Skeletal muscle satellite cell (primary cell): ENCODE data around the gene PDE6A.

ENCODE experiments used
- H3K27me3 ChIP-seq: 2 replicates; pipeline ENCODE4 v1.7.0; 2013; ENCODE audit warnings: low read length; ENCODE audit not compliant: control insufficient read depth, insufficient read depth
- H3K36me3 ChIP-seq: 2 replicates; pipeline ENCODE4 v1.7.0; 2013; ENCODE audit warnings: mild to moderate bottlenecking, control low read depth, low read length; ENCODE audit not compliant: insufficient read depth
- H3K4me1 ChIP-seq: 2 replicates; pipeline ENCODE4 v1.7.0; 2013; ENCODE audit warnings: low read length; ENCODE audit not compliant: control insufficient read depth, insufficient read depth
- H3K4me2 ChIP-seq: 2 replicates; pipeline ENCODE4 v1.7.0; 2013; ENCODE audit warnings: mild to moderate bottlenecking, low read length
- H3K4me3 ChIP-seq: 2 replicates; pipeline ENCODE4 v1.7.0; 2013; ENCODE audit warnings: low read length
- H3K9ac ChIP-seq: 2 replicates; pipeline ENCODE4 v1.7.0; 2013; ENCODE audit warnings: mild to moderate bottlenecking, low read depth, low read length, moderate library complexity
- H3K9me3 ChIP-seq: replicated peaks from 2 replicates; pipeline ENCODE4 v1.7.0; 2013; ENCODE audit warnings: mild to moderate bottlenecking, control low read depth, low read length

PDE6A gene

DNA sequence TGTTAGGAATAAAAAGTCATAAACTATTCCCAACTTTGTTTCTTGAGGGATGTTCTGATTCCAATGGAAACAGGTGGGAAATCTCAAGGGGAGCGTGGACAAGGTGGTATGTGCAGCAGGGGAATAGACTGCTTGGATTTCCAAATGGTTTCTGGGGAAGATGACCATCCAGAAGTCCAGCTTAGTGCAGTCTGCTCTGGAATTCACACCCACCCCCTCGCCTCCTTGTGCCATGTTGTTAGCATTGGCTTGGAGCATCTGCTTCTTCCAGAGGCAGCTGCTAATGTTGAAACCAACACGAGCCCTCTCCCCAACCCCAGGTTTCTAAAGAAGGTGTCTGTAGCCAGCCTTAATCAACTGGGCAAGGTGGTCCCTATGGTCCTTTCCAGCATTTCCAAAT is 90.9 kb downstream of the PDE6A start:
- Histone ChIP-seq H3K4me3 (no peak overlapping the region), H3K27me3 (no peaks in the 10 kb centered on the region), H3K9ac (no peak overlapping the region), H3K36me3 (no peaks in the 10 kb centered on the region), H3K4me1 (peaks cover 26% of the 10 kb centered on the region), H3K9me3 (no peaks in the 10 kb centered on the region), H3K4me2 (no peak overlapping the region)

DNA sequence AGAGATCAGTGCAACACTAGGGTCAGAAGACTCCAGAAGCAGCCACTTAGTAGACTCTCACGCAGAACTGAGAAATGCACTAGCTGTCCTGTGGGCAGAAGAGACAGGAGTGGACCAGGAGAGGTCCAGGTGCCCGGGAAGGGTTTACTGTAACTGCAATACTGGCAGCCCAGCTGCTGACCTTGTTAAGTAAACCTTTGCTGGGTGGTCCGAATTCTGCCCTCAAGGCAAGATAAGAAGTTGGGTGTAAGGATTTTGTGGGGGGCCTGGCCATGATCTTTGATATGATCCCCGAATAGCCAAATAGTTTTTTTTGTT is 91.3 kb downstream of the PDE6A start:
- Histone ChIP-seq H3K27me3 (no peaks in the 10 kb centered on the region), H3K36me3 (no peaks in the 10 kb centered on the region), H3K9me3 (no peaks in the 10 kb centered on the region), H3K9ac (no peak overlapping the region), H3K4me1 (peaks cover 25% of the 10 kb centered on the region), H3K4me2 (peak overlapping the region; percentile 30), H3K4me3 (no peak overlapping the region)

DNA sequence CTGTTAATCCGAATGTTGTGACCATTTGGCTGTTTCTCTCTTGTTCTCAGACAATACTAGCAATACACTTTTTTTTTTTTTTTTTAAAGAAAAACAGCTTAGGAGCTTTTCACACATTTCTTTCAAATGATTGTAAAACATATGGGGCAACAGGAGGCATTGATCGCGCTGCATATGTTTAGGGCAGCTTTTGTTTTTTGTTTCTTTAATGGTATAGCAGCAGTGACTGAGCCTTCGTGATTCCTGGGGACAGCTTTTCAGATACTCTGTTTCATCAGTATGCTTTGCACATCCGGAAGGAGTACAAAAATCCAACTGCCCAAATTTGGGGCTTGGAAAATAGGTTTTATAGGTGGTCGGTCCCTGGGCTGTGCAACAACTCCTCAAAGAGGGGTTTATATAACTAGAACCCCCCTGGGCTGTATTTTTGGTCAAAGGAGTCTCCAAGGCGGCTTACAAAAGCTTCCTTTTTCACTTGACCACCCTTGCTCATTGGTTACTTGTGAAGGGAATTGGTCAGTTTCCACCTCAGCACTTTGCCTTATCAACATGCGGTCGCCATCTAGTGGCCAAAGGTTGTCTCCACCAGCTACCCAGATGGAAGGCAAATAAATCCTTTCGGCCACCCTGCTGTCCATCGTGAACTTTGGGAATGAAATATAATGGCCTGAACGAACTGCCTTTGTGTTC is 91.8 kb downstream of the PDE6A start:
- Histone ChIP-seq H3K4me3 (no peak overlapping the region), H3K9ac (no peak overlapping the region), H3K27me3 (no peaks in the 10 kb centered on the region), H3K9me3 (no peaks in the 10 kb centered on the region), H3K4me1 (peaks cover 20% of the 10 kb centered on the region), H3K4me2 (peak overlapping the region; percentile 30), H3K36me3 (no peaks in the 10 kb centered on the region)

DNA sequence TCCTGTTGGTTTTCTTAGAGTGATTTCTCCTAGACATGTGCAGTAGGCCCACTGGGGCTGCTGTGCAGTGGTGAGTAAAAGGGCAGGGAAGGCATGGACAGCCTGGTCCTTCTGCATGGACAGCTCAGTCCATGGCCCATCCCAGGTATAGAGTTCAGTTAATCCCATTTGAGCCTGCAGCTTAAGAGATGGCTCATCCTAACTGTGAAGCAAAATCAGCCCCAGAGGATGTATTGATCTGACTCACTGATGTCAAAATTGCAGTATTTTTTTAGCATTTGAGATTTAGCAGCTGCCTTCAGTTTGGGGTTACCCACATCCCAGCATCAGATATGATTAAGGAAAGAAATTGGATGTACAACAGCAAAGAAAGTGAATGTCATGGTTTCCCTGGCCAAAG is 93.4 kb downstream of the PDE6A start:
- Histone ChIP-seq H3K4me3 (no peak overlapping the region), H3K27me3 (no peaks in the 10 kb centered on the region), H3K9ac (no peak overlapping the region), H3K4me2 (no peak overlapping the region), H3K4me1 (peaks cover 10% of the 10 kb centered on the region), H3K36me3 (no peaks in the 10 kb centered on the region), H3K9me3 (no peaks in the 10 kb centered on the region)

DNA sequence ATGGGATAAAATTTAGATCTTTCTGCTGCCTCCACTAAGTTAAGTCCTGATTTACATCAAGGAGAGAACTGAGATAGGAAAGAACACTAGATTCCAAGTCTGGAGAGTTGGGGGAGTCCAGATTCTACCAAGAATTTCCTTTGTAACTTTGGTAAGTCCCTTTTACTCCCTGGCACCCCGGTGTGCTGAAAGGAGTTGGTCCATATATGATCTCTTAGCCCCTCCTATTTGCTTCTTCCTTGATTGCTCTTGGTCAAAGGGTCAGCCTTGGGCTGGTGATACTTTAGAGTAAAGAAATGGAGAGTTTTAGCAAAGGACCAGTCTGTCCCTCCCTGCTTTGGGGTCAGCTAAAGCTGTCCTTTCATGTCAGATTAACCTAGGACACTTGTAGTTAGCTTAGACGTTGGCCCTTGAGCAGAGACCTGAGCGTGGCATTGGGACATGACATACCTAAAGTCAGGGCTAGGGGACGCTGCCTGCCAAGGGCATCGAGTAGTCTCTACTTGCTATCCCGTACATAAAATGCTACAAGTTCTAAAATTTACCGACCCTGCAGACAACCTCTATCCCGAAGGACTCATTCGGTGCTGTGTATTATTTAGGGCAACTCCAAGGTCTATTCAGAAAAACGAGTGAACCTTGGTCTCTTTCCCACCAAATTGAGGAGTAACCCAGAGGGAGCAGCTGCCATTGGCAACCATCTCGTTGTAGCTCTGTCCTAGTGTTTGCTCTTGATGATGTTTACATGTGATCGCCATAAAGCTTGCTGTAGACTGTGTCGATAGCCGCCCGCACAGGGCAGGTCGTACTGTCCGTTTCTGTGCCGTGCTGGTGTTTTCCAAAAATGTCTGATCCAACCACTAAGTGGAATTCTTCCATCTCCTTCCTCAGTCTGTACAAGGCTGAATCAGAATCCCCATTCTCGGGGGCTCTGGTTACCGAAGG is 94.4 kb downstream of the PDE6A start:
- Histone ChIP-seq H3K36me3 (no peaks in the 10 kb centered on the region), H3K4me1 (peaks cover 10% of the 10 kb centered on the region), H3K9ac (no peak overlapping the region), H3K27me3 (no peaks in the 10 kb centered on the region), H3K4me3 (no peak overlapping the region), H3K9me3 (no peaks in the 10 kb centered on the region), H3K4me2 (no peak overlapping the region)

DNA sequence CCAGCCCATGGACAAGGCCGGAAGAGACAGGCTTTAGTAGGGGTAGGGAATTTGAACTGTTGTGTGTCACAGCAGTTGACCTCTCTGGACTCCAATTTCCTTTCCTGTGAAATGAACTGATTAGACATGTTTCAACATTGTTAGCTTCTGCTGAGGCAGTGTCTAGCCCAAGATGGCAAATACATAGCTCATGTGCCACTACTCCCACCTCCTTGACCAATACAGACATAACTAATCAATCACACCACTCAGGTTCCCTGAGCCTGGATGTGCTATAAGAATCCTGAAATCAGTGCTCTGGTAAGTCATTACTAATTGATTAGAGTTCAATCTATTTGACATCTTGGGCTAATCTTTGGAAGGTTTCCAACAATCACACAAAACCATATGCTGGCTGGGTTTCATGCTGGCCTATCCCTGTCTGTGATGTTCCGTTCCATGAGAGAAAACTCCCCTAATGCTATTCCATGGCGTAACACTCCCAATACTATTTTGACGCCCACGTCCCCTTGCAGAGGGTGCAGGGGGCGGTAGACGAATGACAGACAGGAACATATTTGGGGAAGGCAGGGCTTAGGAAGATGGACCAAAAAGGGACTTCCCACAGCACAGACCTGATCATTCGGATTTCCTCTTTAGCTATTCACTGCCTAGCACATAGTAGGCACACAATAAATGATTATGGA is 95.2 kb downstream of the PDE6A start:
- Histone ChIP-seq H3K36me3 (no peaks in the 10 kb centered on the region), H3K4me2 (no peak overlapping the region), H3K27me3 (no peaks in the 10 kb centered on the region), H3K4me1 (peaks cover 10% of the 10 kb centered on the region), H3K4me3 (no peak overlapping the region), H3K9me3 (no peaks in the 10 kb centered on the region), H3K9ac (no peak overlapping the region)

DNA sequence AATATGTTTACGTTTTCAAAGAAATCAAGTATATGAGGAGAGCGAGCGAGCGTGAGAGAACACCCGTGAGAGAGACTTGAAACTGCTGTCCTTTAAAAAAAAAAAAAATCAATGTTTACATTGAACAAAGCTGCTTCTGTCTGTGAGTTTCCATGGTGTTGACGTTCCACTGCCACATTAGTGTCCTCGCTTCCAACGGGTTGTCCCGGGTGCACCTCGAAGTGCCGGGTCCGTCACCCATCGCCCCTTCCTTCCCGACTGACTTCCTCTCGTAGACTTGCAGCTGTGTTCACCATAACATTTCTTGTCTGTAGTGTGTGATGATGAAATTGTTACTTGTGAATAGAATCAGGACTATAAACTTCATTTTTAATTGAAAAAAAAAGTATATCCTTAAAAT is 97.0 kb downstream of the PDE6A start:
- no peak overlapping the region for H3K4me2 ChIP-seq
- no peaks in the 10 kb centered on the region for H3K36me3 ChIP-seq
- H3K9me3 ChIP-seq = no peaks in the 10 kb centered on the region
- no peak overlapping the region for H3K9ac ChIP-seq
- H3K4me3 ChIP-seq = no peak overlapping the region
- peaks cover 6% of the 10 kb centered on the region for H3K4me1 ChIP-seq
- H3K27me3 ChIP-seq = no peaks in the 10 kb centered on the region

DNA sequence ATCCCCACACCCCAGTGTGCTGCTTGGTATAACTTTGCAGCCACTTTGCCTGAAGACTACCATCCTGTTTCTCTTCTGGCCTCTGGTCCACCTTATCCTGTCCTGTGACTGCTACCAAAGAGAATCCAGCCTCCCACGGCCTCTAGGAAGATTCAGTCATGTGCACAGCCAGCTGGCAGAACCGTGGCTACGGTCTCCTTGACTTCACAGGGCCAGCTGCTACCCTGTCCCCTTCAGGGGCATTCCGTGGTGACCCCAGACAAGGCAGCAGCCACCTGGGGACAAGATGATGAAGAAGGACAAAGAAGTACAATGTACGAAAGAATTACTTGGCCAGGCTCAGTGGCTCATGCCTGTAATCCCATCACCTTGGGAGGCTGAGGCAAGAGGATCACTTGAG is 98.6 kb downstream of the PDE6A start:
- H3K4me1 ChIP-seq = peaks cover under 1% of the 10 kb centered on the region

DNA sequence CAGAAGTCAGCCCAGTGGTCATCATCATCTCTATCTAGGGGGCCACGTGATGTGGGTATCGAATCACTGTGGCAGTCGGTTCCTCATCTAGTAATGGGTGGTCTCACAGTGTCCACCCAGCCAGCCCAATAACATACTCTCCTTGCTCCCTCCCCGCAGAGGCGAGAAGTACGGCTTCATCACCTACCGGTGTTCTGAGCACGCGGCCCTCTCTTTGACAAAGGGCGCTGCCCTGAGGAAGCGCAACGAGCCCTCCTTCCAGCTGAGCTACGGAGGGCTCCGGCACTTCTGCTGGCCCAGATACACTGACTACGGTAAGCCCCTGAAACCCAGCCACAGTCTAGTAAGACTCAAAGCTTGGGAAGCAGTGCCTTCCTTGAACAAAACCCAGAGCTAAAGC is 99.0 kb downstream of the PDE6A start:
- no peaks in the 10 kb centered on the region for H3K4me1 ChIP-seq
- no peak overlapping the region for H3K4me3 ChIP-seq
- no peak overlapping the region for H3K4me2 ChIP-seq
- H3K36me3 ChIP-seq = no peaks in the 10 kb centered on the region
- H3K9me3 ChIP-seq = no peaks in the 10 kb centered on the region
- H3K27me3 ChIP-seq = no peaks in the 10 kb centered on the region
- H3K9ac ChIP-seq = no peak overlapping the region

More for the DNA sequence above, 98.6 kb downstream of the PDE6A start:
- H3K9me3 ChIP-seq = no peaks in the 10 kb centered on the region
- H3K9ac ChIP-seq = no peak overlapping the region
- no peaks in the 10 kb centered on the region for H3K36me3 ChIP-seq
- H3K4me2 ChIP-seq = no peak overlapping the region
- H3K27me3 ChIP-seq = no peaks in the 10 kb centered on the region
- H3K4me3 ChIP-seq = no peak overlapping the region

DNA sequence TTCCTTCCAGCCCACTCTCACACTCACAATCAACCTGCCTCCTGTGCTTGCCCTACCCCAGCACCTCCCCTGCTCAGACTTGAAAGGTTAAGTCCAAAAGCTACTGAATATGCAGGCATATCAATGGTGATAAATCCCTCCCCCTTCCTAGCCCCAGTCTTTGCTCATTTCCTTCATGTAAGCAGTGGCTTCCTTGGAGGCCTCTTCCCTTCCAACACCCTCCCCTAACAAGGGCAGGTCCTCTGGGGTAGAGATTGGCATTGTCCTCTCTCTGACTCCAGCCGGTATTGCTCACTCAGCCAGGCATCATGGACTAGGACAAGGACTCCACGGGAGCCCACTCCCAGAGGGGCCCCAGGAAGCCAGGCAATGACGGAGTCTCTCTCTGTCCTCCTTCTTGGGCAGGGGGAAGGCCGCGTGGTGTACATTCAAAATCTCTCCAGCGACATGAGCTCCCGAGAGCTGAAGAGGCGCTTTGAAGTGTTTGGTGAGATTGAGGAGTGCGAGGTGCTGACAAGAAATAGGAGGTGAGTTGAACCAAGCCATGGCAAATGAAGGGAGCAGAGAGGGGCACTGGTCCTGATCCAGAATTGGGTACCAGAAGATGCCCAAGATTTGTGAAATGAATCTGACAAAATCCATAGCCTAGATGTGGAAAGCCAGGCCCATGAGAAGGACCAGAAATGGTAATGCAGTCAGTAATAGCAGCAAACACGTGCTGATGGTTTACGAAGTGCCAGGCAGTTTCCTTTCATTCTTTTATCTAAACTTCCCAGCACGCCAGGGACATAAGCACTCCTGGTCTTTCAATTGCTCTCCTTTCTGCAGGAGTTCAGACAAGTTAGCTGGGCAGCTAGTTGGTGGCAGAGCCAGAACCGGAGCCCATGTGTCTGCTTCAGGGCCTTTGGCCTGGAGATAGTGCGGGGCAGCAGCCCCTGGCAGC is 102.5 kb downstream of the PDE6A start:
- no peak overlapping the region for H3K4me3 ChIP-seq
- no peaks in the 10 kb centered on the region for H3K36me3 ChIP-seq
- no peak overlapping the region for H3K9ac ChIP-seq

More for the DNA sequence above, 102.5 kb downstream of the PDE6A start:
- H3K9me3 ChIP-seq = no peaks in the 10 kb centered on the region
- no peaks in the 10 kb centered on the region for H3K27me3 ChIP-seq
- no peak overlapping the region for H3K4me2 ChIP-seq
- peaks cover 17% of the 10 kb centered on the region for H3K4me1 ChIP-seq
